ENCODE data around the gene RBM41. TPM values are rescaled to one million over a fixed set of nuclear protein-coding genes. Genes with fewer than 3 reads are reported as not detected.

The RBM41 gene
- total and polyA plus RNA-seq, 2 experiments from 2014 or later: 40.7 to 43.5 TPM

GRCh38 chrX:107153005-107153404 lies 34.4 kb upstream of the RBM41 start:
- Histone ChIP-seq H3K4me3 (no peak overlapping the region), H3K4me1 (ENCODE audit: low read depth) (no peaks in the 10 kb centered on the region), H3K27ac (no peak overlapping the region), H3K36me3 (no peaks in the 10 kb centered on the region), H3K9me3 (ENCODE audit: low read depth) (no peaks in the 10 kb centered on the region), H3K27me3 (no peaks in the 10 kb centered on the region)
- DNase-seq (ENCODE audit: low read depth in 1 of 2, low spot score in 1 of 2): no peak
- TF ChIP-seq CTCF (IDR thresholded peaks at IDR 0.05; ENCODE audit: low read depth, low read length): no peak

DNA sequence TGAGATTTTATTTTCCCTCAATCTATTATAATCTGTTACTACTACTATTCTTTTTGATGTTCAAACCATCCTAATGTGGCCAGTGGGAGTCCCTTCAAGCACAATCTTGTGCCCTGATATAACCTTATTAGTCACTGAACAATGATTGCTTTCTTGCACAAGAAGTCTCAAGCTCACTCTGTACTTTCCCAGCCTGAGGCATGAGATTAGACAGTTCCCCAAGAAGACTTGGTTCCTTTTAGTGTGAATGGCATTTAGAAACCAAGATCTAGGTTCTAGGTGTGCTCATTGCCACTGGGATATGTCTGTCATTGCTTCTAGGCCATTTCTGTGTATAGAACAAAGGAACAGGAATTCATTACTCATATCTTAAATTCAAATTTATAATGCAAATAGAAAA lies 28.0 kb upstream of the RBM41 start:
- DNase-seq (ENCODE audit: low read depth in 1 of 2, low spot score in 1 of 2): peak in 1 of 2 donors; percentile 11
- Histone ChIP-seq H3K9me3 (ENCODE audit: low read depth) (no peaks in the 10 kb centered on the region), H3K36me3 (no peaks in the 10 kb centered on the region), H3K27me3 (no peaks in the 10 kb centered on the region), H3K4me3 (no peak overlapping the region), H3K4me1 (ENCODE audit: low read depth) (no peaks in the 10 kb centered on the region), H3K27ac (no peak overlapping the region)
- TF ChIP-seq CTCF (IDR thresholded peaks at IDR 0.05; ENCODE audit: low read depth, low read length): no peak

GRCh38 chrX:107135965-107136307 lies 17.3 kb upstream of the RBM41 start:
- H3K27me3 ChIP-seq: no peaks in the 10 kb centered on the region
- H3K27ac ChIP-seq: no peak overlapping the region
- H3K36me3 ChIP-seq: no peaks in the 10 kb centered on the region
- no peaks in the 10 kb centered on the region for H3K9me3 ChIP-seq (ENCODE audit: low read depth)
- no peak overlapping the region for H3K4me3 ChIP-seq
- TF ChIP-seq CTCF (IDR thresholded peaks at IDR 0.05; ENCODE audit: low read depth, low read length): no peak
- no peak for DNase-seq (ENCODE audit: low read depth in 1 of 2, low spot score in 1 of 2)
- peaks cover 6% of the 10 kb centered on the region for H3K4me1 ChIP-seq (ENCODE audit: low read depth)

GRCh38 chrX:107135049-107135964 lies 16.7 kb upstream of the RBM41 start:
- no peak overlapping the region for H3K27ac ChIP-seq
- no peak for TF ChIP-seq CTCF (IDR thresholded peaks at IDR 0.05; ENCODE audit: low read depth, low read length)
- no peaks in the 10 kb centered on the region for H3K9me3 ChIP-seq (ENCODE audit: low read depth)
- H3K4me3 ChIP-seq: no peak overlapping the region
- H3K27me3 ChIP-seq: no peaks in the 10 kb centered on the region
- peak in 1 of 2 donors; percentile 58 for DNase-seq (ENCODE audit: low read depth in 1 of 2, low spot score in 1 of 2)
- H3K4me1 ChIP-seq (ENCODE audit: low read depth): no peaks in the 10 kb centered on the region
- H3K36me3 ChIP-seq: no peaks in the 10 kb centered on the region

- no peaks in the 10 kb centered on the region for H3K9me3 ChIP-seq (ENCODE audit: low read depth)
- no peaks in the 10 kb centered on the region for H3K27me3 ChIP-seq
- no peak overlapping the region for H3K4me3 ChIP-seq
- DNase-seq (ENCODE audit: low read depth in 1 of 2, low spot score in 1 of 2): no peak
- no peak overlapping the region for H3K27ac ChIP-seq
- peaks cover 3% of the 10 kb centered on the region for H3K4me1 ChIP-seq (ENCODE audit: low read depth)
- no peak for TF ChIP-seq CTCF (IDR thresholded peaks at IDR 0.05; ENCODE audit: low read depth, low read length)
- no peaks in the 10 kb centered on the region for H3K36me3 ChIP-seq
Observed at GRCh38 chrX:107123750-107124149, 5.1 kb upstream of the RBM41 start.
